HG03196 (cell line): ENCODE results near the gene TMEM108.

Source experiments
- ATAC-seq: cut with Tn5 transposase; IDR thresholded peaks from one replicate; pipeline ENCODE4 v1.9.1; 2021; ENCODE audit not compliant: unreplicated experiment

The TMEM108 gene

DNA sequence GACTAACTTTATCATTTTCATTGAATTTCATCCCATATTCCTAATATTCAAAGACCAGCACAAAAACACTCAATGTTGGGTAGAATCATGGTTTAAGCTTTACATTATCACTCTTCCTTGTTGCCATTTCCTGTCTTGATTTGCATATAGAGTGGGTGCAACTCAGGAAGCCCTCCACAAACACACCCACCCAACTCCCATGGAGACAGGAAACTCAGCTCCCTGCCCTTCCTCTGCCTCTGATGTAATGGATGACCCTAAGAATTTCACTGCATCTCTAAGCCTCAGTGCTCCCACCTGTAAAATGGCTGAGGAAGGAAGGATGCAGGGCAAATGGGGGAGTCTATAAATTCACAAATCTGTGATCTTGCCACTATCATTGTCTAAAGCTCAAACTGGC lies 263.5 kb downstream of the TMEM108 start:
- no peak for ATAC-seq

DNA sequence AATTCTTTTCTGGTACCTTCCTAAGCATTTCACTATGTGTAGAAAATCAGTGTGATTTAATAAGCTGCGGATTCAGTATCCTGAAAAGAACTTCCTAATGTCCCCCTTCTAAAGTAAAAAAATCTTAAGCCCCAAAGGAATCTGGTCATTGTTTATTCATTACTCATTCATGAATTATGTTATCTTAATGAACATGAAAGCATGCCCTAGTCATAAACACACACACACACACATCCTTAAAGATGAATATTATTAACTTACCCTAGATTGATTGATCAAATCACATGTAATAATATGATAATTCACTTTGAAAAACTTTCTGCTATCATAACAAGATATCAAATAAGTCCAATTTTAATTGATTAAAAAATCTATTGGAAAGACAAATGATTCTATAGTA lies 265.2 kb downstream of the TMEM108 start:
- no peak for ATAC-seq

DNA sequence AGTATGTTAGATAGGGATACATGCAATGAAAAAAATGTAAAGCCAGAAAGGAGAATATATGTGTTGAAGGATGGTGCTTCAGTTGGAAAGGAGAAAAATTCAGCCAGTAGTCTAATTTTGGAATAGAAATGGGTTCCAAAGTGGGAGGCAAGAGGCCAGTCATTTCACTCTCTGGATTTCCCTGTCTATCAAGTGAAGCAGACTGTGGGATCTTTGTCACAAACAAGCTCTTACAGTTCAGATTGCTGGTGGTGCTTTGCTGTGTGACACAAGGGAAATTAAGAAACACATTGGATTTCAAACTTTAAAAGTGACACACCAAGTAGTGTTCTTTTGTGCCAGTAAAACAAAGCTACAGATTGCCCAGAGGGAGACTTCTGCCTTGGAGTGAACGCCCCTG lies 279.7 kb downstream of the TMEM108 start:
- no peak for ATAC-seq

DNA sequence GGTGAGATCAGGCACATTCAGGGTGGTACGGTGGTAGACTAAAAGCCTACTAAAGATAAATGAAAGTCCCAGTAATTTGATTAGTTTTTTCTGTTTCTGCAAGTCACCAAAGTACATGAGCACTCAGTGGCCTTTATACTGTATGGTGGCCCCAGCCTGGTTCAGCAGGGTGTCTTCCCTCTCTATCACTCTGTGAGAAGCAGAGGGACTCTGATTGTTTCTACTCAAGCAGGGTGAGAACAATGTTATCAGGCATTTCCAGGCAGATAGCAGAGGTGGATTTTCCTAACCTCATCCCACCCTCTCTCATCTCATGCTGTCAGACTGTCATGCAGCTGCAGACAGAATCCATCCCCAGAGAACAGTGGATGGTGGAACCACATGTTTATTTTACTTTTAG lies 290.2 kb downstream of the TMEM108 start:
- ATAC-seq, result no peak

DNA sequence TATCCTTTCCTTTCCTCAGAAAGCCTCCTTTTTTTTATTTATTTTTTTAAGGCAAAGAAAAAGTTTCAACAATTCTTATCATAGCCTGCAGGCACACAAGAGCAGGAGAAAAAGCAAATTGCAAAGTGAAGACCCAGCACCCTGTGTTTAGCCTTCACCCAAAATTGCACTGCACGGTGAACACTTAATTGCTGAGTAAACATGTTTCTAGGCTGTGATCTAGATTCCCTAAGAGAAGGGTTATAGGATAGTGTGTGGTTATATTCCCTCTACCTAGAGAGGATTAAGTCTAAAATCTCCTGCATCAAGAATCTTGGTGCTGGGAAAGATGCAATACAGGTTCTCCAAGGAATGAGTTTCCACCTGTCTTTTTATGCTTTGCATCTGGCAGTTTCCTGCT lies 291.4 kb downstream of the TMEM108 start:
- ATAC-seq, result no peak

DNA sequence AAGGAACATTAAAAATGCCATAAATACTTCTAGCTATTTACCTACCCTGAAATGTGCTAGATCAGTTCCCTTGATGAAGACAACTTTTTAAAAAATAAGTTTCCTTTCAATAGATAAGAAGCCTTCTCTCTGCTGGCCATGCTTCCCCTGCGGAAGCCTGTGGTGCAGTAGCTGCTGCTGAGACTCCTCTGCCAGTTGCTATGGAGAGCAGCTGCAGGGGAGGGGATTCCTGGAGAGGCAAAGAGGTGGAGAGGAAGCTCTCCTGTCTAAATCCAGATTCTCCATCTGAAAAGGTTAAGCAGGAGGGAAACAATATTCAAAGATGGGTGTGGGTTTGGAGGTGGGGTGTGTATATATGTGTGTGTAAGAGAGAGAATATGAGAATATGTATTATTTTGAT lies 291.9 kb downstream of the TMEM108 start:
- ATAC-seq, result no peak

DNA sequence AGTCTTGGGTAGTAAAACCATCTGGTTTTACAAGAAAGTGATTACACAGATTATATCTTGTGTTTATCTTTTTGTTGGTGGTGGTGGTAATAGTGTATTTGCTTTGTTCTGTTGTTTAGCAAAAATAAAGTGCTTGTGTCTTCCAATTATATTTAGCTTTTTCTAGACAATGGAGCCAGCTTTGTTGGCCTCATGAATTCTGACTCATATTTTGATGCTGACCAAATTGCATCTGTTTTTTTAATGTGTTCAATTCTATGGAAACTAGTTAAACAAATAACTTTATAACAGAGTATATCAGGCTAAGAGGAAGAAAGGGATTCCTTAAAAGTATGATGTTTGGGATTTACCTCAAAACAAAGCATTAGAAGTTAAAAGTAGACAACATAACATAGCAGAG lies 292.3 kb downstream of the TMEM108 start:
- ATAC-seq, result no peak

DNA sequence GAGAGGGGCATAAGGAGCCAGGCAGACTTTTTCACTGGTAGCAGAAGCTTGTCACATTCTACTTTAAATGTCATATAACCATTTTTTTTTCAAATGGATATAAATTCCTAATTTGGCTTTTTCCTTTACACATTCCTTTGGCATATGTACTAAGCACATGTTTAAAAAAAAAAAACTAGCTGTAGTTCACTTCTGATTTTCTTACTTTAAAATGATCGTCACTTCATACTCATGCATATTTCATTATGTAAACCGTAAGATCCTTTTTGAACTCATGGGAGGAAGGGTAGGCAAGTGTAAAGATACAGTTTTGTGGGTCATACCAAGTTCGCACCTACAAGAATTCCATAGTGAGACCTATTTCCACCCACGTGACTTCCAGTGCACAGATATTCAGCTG lies 316.5 kb downstream of the TMEM108 start:
- ATAC-seq, result no peak

DNA sequence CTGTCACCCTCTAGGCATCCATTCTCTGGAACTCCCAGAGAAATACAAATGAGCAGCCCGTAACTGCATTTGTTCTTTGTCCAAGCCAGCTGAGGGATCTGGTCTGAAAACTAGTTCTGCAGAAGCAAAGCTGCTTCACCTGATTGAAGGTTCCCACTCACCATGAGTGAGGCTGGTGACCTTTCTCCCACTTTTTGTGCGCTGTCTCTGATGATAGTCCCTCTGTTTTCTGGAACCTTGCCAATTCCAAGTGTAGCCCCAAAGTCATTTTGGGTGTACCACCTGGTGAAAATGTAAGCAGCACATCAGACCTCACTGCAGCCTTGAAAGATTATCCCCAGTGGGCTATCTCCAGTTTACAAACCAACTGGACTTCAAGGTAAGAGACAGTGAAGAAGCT lies 322.3 kb downstream of the TMEM108 start:
- no peak for ATAC-seq

DNA sequence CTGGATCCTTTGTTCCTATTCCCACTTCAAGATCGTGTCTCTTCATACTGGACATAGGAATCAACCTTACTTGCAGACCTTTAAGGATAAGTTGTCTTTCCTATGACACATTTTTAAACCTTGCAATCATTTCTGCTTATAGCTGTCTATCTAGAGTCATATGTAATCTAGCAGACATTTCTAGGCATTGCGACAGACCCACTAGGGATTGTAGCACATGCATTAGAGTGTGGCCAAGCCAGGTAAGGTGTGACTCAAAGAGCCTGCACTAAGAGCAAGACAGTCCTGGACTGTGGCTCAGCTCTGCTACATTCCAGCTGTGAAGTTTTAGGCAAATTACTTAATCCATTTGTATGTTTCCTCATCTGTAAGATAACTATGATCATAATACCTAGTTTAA lies 322.8 kb downstream of the TMEM108 start:
- ATAC-seq, result no peak

DNA sequence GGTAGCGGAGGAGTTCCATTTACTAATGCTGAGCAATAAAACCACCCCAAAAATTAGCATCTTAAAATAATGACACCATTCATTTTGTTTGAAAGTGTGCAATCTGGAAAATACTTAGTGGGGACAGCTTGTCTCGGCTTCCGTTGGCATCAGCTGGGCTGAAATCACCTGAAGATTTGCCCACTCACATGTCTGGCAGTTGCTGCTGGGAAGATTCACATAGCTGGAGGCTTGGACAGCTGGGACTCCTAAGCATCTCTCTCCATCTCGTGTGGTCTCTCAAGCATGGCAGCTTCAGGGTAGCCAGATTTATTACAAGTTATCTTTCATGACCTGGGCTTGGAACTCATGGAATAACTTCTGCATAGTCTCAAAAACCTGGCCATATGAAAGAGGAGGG lies 323.2 kb downstream of the TMEM108 start:
- ATAC-seq, result no peak

DNA sequence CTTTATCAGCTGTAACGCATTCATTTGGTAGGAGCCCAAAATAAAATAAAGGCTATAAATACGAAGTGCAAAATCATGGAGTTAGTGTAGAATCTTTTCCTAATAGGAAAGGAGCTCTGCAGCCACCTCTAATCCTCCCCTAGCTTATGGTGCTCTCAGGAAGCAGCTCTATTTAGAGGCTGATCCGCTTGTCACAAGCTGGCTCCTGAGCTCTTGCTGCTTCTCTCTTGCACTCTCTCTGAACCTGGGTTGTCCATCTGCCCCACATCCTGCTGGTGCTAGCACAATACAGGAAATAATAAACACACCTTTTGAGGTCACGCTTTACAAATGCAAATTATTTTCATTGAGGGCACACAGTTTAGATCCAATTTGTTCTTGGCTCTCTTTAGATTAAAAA lies 324.3 kb downstream of the TMEM108 start:
- ATAC-seq, result no peak

DNA sequence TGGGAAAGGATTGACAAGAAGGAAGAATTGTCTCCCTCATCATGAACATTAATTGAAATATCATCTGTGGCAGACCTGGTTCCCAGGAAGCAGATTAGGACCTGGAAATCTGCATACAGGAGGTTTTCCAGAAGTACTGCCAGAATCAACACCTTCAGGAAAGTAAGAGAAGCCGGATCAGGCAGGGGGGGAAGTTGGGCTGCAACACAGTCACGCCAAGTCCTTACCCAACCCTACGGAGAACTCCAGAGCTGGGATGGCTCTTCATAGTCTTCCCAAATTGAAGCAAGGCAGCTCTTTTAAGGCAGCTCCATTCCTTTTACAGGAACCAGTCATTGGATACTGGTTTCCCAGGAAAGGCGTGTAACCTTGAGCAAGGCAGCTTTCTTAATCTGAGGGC lies 326.5 kb downstream of the TMEM108 start:
- no peak for ATAC-seq

DNA sequence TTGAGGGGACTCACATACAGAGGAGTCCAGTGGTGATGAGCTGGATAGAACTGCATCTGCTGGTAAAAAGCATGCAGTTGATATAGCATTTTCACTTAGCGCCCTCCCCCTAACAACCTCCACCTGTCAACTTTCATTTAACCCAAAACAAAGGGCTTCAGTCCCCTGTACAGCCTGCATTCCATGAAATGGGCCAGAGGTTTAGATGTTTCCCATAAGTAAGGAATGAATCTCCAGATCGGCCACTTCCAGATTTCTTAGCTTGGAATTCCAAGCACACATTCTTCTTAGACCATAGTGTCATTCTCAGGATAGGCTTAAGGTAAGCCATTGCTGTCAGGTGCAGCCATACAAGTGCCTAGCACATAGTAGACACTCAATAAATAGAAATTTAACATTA lies 328.7 kb downstream of the TMEM108 start:
- no peak for ATAC-seq

DNA sequence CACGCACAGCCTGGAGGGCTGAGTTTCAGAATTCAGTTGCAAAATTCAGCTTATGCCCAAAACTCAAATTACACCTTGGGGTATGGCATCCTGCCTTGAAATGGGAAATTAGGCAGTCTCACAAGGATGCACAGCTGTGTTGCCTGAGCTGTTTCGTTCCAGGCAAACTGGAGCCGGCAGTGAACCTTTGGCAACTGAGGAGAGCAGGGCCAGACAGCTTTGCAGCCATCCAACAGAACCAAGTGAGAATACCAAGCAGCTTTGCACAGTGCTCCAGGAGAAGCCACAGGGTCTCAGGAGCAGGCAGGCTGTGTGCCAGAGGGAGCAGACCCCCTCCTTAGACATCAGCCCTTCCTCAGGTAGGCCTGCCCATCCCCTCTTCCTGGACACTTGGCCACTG lies 329.2 kb downstream of the TMEM108 start:
- ATAC-seq, result no peak

DNA sequence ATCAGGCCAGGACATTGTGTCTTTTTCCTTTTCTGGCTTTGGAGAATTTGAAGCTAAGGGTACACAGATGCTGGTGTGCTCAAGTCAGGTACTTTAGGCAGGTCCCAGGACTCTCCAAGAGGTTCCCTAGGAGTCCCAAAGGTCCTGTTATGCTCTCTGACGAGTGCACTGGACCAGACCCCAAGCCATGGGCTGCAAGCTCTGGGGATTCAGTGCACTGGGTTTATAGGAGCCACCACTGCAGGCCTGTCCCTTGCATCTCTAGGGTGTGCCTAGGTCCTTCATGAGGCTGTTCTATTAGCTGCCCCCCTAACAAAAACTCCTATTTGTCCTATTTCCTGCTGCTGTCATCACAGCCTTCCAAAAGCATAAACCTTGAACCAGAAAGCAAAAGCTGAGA lies 329.8 kb downstream of the TMEM108 start:
- no peak for ATAC-seq

DNA sequence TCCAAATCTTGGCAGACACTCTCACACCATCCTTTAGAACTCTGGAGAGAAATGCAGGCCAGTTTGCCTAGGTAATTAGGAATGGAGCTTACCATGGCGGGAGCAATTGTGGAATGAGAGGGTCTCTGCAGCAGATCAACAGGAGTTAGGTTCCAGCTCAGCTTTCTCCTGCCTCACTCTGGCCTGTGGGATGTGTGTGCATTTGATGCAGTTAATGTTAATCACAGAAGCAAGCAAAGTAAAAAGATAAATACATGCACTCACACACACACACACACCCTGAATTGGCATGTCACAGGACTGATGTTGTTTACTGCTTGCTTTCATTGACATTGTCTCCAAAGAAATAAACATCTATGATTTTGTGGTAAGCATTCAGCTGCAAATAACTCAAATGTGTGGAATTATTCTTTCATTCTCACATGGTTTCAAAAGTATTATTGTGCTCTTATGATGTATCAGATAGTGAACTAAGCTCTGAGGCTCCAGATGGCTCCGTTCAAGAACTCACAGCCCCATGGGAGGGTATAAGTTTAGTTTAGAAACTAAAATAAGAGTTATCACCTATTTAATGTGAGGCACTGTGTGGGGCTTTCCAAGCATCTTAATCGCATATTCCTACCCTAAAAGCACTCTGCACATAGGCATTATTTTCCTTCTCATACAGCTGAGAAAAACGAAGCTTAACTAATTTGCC lies 330.3 kb downstream of the TMEM108 start:
- ATAC-seq, result no peak

DNA sequence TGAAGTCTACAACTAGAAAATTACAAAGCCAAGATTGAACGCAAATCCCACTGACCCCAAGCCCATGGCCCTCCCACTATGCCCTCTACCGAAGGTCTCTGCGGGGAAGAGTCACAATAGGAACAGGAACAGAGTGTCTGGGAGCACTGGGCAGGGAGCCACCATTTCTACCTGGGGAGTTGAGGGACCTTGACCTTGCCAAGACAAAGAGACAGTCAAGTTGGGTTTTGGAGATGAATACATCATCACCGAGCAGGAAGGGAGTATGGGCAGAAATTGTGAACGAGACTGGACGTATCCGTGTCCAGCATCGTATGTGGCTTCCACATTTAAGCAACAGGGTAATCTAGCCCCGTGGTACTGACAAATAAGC lies 330.9 kb downstream of the TMEM108 start:
- no peak for ATAC-seq

DNA sequence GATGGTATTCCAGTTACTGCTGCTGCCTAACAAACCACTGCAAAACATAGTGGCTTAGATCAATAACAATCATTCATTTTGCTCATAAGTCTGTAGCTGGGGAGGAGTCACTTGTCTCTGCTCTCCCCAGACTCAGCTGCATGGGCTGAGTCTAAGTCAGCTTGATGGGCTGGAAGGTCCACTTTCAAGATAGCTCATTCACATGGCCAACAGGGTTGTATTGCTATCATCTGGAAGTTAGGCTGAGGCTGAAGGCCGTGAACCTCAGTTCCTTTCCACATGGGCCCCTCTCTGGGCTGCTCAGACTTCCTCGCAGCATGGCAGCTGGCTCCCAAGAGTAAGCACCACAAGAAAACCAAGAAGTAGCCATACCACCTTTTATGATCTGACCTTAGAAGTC lies 333.0 kb downstream of the TMEM108 start:
- no peak for ATAC-seq

DNA sequence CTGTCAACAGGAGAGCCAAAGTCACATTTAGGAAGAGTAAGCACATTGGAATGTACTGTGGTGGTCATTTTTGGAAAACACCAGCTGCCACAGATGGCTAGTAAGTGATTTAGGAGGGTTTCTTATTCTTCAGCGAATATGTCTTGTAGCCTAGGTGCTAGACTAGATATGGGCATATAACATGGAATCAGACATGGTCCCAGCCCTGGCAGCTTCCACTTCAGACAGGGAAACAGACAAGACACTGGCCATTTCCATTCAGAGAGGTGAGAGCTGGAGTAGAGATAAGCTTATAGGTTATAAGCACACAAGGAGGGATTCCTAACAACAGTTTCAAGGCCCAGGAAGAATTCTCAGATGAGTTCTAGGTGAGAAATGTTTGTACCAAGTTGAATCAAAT lies 333.5 kb downstream of the TMEM108 start:
- ATAC-seq, result no peak

DNA sequence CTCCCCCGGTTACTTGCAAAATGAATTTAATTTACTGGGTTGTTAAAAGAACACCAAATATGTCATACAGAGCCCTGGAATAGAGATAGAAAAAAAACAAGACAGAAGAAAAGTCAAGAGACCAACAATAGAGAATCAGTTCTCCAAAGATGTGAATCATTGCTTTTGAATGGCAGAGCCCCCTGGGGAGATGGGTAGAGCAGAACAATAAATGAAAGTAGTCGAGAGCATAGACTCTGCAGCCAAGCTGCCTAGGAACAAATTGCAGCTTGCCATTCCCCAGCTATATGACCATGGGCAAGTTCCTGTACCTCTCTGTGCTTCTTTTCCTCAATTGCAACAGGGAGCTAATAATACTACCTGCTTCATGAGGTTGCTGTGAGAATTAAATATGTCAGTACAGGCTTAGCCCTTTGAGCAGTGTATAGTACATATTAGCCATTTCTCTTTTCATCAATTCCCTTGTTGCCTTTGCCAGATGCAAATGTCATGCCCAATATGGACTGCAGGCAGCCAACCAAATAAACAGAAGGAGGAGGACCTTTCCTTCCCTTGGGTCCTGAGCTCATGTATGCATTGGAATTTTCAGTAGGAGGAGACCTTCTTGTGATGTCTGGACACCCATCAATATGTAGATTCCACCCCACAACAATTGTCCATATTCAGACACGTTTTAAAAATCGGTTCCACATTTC lies 336.7 kb downstream of the TMEM108 start:
- no peak for ATAC-seq

DNA sequence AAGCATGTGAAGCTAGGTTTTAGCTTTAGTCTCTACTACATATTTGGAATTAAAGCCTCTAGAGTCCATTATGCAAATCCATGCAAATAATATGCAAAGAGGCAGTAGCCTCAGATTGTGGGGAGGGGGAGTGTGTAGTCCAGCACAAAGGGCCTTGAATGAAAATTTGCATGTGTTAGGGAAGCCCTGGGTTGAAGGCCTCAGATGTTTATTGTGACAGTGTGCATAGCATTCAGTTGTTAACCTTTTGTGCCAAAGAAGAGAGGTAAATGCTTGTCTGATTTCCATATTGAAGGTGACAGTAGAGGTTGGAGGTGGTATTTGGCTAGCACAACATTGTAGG lies 337.2 kb downstream of the TMEM108 start:
- no peak for ATAC-seq

DNA sequence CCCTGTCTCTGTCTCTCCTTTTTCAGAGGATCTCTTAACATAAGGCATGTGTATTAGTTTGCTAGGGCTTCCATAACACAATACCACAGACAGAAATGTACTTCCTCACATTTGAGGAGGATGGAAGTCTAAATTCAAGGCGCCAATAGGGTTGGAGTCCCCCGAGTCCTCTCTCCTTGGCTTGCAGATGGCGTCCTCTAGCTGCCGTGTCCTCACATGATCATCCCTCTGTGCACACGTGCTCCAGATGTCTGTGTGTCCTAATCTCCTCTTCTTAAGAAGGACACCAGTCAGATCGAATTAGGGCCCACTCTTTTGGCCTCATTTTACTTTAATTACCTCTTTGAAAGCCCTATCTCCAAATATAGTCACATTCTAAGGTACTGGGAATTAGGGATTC lies 338.6 kb downstream of the TMEM108 start:
- ATAC-seq, result no peak
